ENCODE measurements around the gene TTBK1.

TTBK1 gene

DNA sequence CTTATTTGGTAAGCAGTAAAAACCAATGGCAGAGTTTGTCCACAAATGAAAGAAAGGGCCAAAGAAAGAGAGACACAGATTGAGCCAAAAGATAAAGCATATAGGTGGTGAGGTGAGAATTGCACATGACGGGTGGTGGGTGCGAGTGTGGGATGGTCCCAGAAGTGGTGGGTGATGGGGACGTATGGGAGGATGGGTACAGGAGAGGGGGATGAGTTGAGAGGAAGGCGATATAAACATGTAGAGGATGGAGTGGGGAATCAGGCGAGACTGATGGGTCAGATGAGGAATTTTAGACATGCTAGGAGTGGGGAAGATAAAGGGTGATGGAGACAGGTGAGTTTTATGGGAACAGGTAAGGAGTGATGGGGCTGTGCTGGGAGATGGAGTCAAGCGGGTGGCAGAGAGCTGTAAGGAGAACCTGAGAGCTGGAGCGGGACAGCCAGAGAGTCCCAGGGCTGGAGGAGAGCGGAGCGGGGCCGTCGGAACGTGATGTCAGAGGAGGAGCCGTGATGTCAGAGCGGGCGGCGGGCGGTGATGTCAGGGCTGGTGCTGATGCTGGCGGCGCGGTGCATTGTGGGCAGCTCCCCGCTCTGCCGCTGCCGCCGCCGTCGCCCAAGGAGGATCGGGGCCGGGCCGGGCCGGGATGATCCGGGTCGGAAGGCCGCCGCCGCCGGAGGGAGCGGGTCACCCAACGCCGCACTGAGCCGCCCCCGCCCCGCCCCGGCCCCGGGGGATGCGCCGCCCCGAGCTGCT is at the start of gene TTBK1:
Gene TTBK1, plus strand, starts transcription at position 574 of the 756 bp plus-strand sequence. CDS start 3,180 bp downstream, outside the sequence.
- DNase-seq = no peak

DNA sequence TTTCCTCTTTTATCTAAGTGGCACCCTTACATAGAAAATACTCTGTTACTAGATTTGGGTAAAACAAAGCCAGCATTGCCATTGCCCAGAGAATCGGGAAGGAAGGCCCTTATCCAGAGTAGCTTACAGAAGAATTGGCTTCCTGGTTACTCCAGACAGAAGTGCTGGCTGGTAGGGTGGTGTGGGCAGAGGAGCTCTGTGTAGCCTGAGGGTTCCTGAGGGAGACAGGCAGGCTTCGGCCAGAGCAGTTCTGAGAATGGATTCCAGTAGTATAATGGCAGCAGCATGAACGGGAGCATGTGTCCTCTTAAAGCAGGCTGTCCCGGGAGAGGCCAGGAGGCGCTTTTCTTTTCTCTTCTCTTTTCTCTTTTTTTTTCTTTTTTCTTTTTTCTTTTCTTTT is 49.4 kb upstream of the TTBK1 start:
- DNase-seq = no peak

DNA sequence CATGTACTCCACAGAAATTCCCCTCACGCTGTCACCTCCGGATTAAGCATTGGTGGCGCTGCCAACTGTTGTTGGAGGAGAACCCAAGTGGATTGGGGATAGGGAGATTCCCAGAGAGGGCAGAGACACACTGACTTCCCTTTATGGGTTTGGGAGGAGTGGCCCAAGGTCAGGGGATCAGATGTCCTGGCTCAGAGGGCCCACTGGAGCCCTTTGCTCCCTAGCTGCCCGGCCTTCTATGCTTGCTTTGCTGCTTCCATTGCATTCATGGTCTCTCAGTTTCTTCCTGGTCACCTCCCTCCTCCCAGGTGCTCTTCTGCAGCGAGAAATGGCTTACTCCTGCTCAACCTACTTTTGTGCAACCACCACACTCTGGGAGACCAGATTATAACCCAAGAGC is 46.9 kb upstream of the TTBK1 start:
- no peak for DNase-seq

DNA sequence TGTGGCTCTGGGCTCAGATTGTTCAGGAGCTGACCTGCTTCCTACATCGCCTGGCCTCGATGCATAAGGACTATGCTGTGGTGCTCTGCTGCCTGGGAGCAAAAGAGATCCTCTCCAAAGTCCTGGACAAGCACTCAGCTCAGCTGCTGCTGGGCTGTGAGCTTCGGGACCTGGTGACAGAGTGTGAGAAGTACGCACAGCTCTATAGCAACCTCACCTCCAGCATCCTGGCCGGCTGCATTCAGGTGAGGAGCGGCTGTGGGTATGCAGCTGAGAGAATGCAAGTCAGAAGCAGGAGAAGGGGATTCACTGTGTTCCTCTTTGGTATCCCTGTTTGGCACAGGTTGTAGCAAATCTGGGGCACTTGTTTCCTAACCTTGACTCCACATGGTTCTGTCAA is 43.4 kb upstream of the TTBK1 start:
- no peak for DNase-seq

DNA sequence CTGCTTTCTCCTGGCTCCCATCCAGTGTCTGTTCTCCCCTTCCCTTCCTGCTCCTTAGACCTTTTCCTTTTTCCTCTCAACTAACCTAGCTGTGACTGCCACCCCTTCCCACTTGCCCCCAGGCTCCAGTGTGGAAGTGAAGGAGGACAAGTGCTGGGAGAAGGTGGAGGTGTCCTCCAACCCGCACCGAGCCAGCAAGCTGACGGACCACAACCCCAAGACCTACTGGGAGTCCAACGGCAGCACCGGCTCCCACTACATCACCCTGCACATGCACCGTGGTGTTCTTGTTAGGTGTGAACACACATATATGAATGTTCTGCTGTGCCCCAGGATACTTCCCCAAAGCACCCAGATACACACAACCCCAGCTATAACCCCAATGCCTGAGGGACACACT is 42.7 kb upstream of the TTBK1 start:
- DNase-seq = no peak

DNA sequence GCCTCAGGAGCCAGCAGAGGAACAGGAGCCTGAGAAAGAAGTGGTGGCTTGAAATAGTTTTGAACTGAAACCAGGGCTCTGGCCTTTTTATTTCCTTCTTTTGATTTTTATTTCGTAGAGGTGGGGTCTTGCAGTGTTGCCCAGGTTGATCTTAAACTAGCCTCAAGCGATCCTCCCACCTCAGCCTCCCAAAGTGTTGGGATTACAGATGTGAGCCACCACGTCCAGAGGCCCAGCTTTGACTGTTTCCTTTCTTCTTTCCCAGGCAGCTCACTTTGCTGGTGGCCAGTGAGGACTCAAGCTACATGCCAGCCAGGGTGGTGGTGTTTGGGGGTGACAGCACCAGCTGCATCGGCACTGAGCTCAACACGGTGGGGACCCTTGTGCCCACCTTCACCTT is 40.8 kb upstream of the TTBK1 start:
- no peak for DNase-seq

DNA sequence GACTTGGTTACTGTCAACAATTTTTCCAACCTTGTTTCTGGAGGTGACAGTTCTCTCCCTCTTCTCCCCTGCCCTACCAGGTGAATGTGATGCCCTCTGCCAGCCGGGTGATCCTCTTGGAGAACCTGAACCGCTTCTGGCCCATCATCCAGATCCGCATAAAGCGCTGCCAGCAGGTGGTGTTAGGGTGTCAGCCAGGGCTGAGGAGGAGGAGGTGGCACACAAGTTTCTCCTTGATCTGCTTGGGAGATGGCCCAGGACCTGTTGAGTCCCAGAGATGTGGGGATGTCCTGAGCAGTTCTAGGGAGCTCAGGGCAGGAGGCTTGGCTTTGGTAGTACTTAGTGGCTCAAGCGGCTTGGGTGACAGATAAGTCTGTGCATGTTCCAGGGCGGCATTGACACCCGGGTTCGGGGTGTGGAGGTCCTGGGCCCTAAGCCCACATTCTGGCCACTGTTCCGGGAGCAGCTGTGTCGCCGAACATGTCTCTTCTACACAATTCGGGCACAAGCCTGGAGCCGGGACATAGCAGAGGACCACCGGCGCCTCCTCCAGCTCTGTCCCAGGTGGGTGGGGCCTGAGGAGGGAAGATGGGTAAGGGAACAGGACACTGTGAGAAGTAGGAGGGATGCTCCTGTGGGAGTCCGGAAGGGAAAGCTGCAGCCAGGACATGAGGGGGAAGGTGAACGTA is 40.1 kb upstream of the TTBK1 start:
- DNase-seq = no peak

DNA sequence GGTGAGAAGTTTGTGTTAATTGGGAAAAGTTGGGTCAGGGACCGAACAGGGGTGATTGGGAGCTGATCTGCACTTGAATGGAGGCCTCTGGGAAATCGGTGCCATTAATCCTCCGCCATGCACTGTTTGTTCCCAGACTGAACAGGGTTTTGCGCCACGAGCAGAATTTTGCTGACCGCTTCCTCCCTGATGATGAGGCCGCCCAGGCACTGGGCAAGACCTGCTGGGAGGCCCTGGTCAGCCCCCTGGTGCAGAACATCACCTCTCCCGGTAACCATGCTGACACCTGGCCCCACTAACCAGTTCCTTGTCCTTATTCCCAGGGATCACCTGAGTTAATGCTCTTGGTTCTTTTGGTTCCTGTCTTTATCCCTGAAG is 39.6 kb upstream of the TTBK1 start:
- no peak for DNase-seq

DNA sequence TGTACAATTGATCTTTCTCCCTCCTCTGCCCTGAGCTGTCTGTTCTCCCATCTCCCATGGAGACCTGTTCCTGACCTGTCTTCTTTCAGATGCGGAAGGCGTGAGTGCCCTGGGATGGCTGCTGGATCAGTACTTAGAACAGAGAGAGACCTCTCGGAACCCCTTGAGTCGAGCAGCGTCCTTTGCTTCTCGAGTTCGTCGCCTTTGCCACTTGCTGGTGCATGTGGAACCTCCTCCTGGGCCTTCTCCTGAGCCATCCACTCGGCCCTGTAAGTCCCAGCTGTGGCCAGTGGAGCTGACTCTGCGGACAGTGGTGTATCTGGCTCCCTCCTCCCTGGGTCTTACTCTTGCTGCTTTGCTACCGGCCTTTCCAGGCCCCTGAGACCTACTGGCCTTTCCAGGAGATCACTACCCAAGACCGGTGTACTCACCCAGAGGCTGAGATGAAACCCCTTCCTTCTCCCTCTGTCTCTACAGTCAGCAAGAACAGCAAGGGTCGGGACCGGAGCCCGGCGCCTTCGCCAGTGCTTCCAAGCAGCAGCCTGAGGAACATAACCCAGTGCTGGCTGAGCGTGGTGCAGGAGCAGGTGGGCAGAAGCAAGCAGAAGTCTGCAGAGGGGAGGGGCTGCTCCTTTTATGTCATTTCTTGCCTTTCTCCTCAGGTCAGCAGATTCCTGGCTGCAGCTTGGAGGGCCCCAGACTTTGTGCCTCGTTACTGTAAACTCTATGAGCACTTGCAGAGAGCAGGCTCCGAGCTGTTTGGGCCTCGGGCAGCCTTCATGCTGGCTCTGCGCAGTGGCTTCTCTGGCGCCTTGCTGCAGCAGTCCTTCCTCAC is 38.8 kb upstream of the TTBK1 start:
- no peak for DNase-seq

DNA sequence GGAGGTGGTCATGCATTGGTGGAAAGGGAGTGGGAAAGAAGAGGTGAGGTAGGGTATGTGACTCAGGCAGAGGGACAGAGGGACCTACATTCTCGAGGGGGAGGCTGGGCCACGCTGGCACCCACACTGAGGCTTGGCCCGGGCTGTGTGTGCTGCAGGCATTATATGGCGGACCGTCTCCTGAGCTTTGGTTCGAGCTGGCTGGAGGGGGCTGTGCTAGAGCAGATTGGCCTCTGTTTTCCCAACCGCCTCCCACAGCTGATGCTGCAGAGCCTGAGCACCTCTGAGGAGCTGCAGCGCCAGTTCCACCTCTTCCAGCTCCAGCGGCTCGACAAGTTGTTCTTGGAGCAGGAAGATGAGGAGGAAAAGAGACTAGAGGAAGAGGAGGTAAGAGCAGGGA is 37.4 kb upstream of the TTBK1 start:
- DNase-seq = no peak

DNA sequence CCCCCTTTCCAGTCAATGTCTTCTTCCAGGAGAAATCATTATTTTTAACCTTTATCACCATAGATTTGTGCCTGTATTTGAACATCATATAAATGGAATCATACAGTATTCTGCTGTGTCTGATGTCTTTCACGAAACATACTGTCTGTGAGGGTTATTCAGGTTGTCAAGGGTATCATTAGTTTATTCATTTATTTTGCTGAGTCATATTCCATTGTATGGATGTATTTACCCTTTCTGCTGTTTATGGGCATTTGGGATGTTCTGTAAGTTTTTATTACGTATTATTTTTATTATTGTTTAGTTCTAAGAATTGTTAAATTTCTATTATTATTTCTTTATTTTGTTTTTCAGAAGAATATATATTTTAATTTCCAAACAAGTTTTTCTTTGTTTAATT is 36.0 kb upstream of the TTBK1 start:
- no peak for DNase-seq

DNA sequence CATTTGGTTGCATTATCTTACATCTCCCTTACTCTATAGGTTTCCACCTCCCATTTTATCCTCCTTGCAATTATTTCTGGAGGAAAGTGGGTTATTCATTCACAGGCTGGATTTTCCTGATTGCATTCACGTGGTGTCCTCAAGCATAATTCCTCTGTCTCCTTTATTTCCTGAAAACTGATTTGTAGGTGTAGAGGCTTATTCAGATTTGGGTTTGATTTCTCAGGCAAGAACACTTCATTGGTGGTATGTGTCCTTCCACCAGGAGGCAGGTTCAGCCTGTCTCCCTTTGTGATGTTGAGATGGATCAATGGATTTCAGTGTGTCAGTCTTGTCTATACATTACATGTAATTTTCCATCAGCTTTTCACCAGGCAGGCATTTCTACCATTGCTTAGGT is 31.3 kb upstream of the TTBK1 start:
- no peak for DNase-seq

DNA sequence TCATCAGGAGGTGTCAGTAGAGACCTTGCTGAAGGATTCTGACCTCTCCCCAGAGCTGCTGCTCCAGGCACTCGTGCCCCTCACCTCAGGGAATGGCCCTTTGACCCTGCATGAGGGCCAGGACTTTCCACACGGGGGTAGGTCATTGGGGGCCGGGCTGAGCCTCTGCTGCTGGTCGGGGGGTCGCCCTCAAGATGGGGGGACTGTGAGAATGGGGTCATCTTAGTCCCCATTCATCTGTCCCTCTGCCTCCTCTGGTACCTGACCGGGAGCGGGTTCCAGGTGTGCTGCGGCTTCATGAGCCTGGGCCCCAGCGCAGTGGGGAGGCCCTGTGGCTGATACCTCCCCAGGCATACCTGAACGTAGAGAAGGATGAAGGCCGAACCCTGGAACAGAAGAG is 29.9 kb upstream of the TTBK1 start:
- DNase-seq = no peak

DNA sequence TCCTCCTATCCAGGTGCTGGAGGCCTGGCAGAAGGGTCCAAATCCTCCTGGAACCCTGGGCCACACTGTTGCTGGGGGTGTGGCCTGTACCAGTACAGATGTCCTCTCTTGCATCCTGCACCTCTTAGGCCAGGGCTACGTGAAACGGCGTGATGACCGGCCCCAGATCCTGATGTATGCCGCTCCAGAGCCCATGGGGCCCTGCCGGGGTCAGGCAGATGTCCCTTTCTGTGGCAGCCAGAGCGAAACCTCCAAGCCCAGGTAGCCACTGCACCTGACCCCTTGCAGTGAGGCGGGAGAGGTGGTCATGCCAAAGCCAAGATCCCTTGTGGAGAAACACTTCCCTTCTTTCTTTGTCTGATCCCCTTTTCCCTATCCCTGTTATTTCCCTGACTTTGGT is 28.2 kb upstream of the TTBK1 start:
- no peak for DNase-seq

DNA sequence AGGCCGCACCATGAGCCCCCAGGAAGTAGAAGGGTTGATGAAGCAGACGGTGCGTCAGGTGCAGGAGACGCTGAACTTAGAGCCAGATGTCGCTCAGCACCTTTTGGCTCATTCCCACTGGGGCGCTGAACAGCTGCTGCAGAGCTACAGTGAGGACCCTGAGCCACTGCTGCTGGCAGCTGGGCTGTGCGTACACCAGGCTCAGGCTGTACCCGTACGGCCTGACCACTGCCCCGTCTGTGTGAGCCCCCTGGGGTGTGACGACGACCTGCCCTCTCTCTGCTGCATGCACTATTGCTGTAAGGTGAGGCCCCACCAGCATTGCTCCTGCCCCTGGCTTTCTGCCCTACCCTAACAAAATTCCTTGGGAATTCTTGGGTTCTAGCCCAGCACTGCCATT is 27.1 kb upstream of the TTBK1 start:
- no peak for DNase-seq

DNA sequence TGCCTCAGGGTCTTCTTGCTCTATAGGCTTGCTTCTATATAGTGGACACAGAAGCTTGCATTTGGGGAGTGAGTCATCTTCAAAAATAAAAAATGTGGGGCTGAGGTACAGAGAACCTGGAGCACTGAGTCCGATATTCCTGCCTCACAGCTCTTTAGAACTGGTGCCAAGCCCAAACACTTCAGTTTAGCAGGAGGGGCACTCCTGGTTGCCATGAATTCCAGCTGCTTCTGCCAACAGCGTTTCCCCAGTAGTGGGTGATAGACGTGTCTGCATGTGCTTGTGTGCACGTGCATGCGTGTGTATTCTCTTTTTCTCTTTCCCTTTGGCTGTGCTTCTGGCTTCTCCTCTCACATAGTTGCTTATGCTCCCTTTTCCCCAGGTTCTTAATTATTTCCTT is 25.9 kb upstream of the TTBK1 start:
- DNase-seq = no peak

DNA sequence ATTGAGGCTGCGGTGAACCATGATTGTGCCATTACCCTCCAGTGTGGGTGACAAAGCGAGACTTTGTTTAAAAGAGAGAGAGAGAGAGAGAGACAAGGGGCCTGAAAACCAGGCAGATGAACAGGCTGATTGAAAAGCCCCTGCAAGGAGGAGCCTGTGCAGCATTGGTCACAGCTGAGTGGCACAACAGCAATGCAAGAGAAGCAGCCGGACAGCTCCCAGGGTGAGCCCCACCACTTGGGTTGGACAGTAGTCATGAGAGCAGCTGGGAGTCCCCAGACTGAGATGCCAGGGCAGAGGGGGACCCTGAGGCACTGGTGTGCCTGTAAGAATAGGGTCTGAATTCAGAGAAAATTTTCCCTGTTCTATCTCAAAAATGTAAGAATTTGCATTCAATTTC is 24.2 kb upstream of the TTBK1 start:
- no peak for DNase-seq

DNA sequence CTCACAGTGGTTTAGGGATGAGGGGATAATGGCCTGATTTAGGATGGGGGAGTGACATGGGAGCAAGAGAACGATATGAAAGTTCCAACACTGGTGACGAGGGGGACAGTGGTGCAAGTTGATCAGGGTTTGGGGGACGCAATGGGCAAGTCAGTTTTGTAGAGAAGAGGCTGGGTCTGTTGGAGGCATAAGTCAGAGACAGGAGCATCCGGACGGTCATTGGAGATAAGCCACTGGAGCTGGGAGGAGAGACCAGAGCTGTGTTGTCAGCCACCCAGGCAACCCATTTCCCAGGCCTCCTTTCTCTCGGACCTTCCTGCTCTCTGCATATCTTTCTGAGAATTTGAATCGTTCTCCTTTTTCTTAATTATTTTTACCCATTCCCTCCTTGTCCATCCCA is 23.5 kb upstream of the TTBK1 start:
- DNase-seq = no peak

DNA sequence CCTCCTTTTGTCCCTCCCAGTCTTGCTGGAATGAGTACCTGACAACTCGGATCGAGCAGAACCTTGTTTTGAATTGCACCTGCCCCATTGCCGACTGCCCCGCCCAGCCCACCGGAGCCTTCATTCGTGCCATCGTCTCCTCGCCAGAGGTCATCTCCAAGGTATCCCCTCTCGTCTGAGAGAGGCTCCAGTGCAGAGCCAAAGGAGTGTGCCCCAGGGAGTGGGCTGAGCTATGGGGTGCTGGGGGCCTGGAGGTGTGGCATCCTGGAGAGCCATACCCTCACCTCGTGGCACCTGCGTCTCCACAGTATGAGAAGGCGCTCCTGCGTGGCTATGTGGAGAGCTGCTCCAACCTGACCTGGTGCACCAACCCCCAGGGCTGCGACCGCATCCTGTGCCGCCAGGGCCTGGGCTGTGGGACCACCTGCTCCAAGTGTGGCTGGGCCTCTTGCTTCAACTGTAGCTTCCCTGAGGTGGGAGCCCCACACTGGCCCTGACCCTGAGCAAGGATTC is 22.8 kb upstream of the TTBK1 start:
- no peak for DNase-seq

DNA sequence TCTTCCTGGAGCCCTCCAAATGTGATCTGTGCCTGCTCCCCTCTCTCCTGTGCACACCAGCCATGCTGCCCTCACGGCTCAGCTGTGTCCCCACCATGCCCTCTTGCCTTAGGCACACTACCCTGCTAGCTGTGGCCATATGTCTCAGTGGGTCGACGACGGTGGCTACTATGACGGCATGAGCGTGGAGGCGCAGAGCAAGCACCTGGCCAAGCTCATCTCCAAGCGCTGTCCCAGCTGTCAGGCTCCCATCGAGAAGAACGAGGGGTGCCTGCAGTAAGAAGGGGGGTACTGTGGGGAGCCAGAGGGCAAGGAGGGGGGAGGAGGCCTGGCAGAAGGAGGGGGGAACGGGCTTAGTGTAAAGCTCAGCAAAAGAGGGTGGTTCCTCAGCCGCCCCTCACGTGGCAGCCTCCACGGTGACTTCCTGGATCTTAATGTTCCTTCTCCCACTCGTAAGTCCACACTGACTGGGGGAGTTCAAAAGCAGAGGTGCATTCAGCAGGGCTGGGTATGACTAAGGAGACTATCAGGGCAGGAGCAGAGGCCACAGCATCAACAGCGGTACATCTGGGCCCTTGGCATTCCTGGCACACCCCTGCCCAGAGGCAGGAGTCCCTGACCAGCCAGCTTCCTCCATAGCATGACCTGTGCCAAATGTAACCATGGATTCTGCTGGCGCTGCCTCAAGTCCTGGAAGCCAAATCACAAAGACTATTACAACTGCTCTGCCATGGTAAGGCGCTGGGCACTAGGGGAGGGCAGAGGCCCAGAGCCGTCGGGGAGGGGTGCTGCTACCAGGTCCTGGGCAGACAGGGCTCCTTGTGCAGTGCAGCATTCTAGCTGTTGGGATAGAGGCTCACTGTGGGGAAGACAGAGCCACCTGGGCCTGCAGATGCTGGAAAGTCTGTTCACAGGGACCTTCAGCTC is 22.0 kb upstream of the TTBK1 start:
- no peak for DNase-seq

DNA sequence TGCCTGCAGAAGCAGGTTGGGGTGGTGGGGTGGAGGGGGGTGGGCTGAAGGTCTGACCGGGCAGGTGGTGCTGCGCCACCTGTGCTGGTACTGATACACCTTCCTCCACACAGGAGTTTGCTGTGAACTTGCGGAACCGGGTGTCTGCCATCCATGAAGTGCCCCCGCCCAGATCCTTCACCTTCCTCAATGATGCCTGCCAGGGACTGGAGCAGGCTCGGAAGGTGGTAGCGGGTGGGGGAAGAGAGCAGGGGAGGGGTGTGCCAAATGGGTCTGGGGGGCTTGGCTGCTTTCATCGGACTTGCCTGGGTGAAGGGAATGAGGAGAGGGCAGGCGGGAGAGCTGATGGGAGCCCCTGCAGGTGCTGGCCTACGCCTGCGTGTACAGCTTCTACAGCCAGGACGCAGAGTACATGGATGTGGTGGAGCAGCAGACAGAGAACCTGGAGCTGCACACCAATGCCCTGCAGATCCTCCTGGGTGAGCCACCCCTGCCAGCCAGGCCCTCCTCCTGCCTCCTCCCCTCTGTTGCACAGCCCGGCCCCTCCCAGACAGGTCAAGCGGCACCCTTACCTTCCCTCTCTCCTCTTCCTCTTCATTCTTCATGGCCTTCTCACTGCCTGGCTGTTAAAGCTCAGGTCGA is 20.7 kb upstream of the TTBK1 start:
- no peak for DNase-seq

DNA sequence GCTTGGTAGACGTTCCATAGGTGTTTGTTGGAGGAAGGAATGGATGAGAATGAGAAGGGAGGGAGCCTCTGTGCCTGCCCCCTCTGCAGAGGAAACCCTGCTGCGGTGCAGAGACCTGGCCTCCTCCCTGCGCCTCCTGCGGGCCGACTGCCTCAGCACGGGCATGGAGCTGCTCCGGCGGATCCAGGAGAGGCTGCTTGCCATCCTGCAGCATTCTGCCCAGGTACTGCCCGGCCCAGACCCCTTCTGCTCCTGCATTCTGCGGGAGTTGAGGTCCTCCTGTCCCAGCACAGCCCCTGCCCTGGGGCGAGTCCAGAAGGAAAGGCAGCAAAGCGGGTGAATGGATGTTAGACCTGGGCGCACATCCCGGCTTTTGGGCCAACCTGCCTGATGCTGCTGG is 20.1 kb upstream of the TTBK1 start:
- no peak for DNase-seq

Data from SW 1271 (cell line).